ENCODE data around the gene PHETA1. TPM values are rescaled to one million over a fixed set of nuclear protein-coding genes. Genes with fewer than 3 reads are reported as not detected.

PHETA1 gene
- total and polyA plus RNA-seq, 2 of the 13 experiments (the other 11 are each of a cell fraction or from before 2014, with no cell fraction given): 11.3 to 20.8 TPM

- DNase-seq (ENCODE audit: low spot score) (no peak), ATAC-seq (no peak), FAIRE-seq (no peak)
- no peak overlapping the region for H3K27ac ChIP-seq (ENCODE audit: extremely low read length, insufficient read depth, low read length)
- no peaks in the 10 kb centered on the region for H3K36me3 ChIP-seq (replicated peaks in 1 of 2; ENCODE audit: control insufficient read depth in 1 of 2, insufficient read depth in 2 of 2, low read length in 2 of 2)
- no peaks in the 10 kb centered on the region for H3K9me3 ChIP-seq (ENCODE audit: low read length)
- H3K9ac ChIP-seq (ENCODE audit: insufficient read depth, low read depth, low read length): no peak overlapping the region
- no peaks in the 10 kb centered on the region for H3K4me1 ChIP-seq (ENCODE audit: insufficient read depth, low read length)
- H2AFZ ChIP-seq (ENCODE audit: low read length): no peak overlapping the region
- H3K4me3 ChIP-seq (replicated peaks in 1 of 3; ENCODE audit: insufficient read depth in 1 of 3, low read depth in 2 of 3, low read length in 3 of 3): no peak overlapping the region
- WGBS (ENCODE audit: low lambda C conversion rate): 9% methylated on average over 1 of the region's 1 CpG
- H3K27me3 ChIP-seq (ENCODE audit: control insufficient read depth in 1 of 2, insufficient read depth in 2 of 2, low read length in 2 of 2): peaks cover 3 to 12% of the 10 kb centered on the region in 2 experiments; a peak in 3 of 5 replicates
- ChIA-PET POLR2A (no interaction called here), CTCF (ENCODE audit: low intra/inter-chr PET ratio, low total read pairs) (no interaction called here)
- intact Hi-C loops (cut with micrococcal nuclease; ENCODE audit: unreplicated experiment) (no loop called here), in situ Hi-C loops (cut with HindIII; ENCODE audit: extremely low pct_ligation_motif_present, low pct_unique_long_range_greater_than_20kb) (no loop called here)
- H3K79me2 ChIP-seq (ENCODE audit: insufficient read depth, low read length): no peaks in the 10 kb centered on the region
- H4K20me1 ChIP-seq (ENCODE audit: insufficient read depth, low read length): no peaks in the 10 kb centered on the region
- no TSS peak for BruUV-seq (replicated peaks)
- TF ChIP-seq ZNF362 (CRISPR knock-in tag; IDR thresholded peaks at IDR 0.05; ENCODE audit: borderline replicate concordance) (no peak), GTF2F1 (IDR thresholded peaks at IDR 0.05; ENCODE audit: low read length) (no peak), MYNN (CRISPR knock-in tag; IDR thresholded peaks at IDR 0.05; ENCODE audit: low read depth) (no peak), HDAC6 (IDR thresholded peaks at IDR 0.05; ENCODE audit: low read depth, low read length) (no peak), ZNF18 (CRISPR knock-in tag; IDR thresholded peaks at IDR 0.05; ENCODE audit: insufficient replicate concordance) (no peak), ZNF775 (CRISPR knock-in tag; IDR thresholded peaks at IDR 0.05; ENCODE audit: borderline replicate concordance) (no peak)
- no peak overlapping the region for H3K4me2 ChIP-seq (ENCODE audit: low read depth, low read length)
These were observed 28.7 kb downstream of the PHETA1 start for GRCh38 chr12:111340231-111340630.
